WTC11 (cell line): ENCODE results near the gene PDE4B. TPM values are rescaled to one million over a fixed set of nuclear protein-coding genes. Genes with fewer than 3 reads are reported as not detected.

Experiments
- ATAC-seq: fragments of 200-7000 bp; cut with Tn5 transposase; 2 replicates; pipeline ENCODE4 v1.10.0; 2021; ENCODE audit warnings: mild to moderate bottlenecking, moderate library complexity
- CTCF ChIA-PET: fragments of 300-600 bp; sonication (Branson Sonifier 250); formaldehyde crosslinking; loops from one replicate; lab custom pipeline; 2021; ENCODE audit warnings: antibody characterized with exemption; lab: Charles Lee
- POLR2A ChIA-PET: fragments of 350-600 bp; sonication (Branson Sonifier 250); formaldehyde crosslinking; loops from one replicate; lab custom pipeline; 2021; ENCODE audit warnings: antibody characterized with exemption; lab: Charles Lee
- DNase-seq: peaks from one replicate; pipeline ENCODE4 v3.0.0; 2021; ENCODE audit warnings: low spot score
- H3K27ac Mint-ChIP-seq: 2 replicates; pipeline ENCODE4 v1.8.0; 2021; ENCODE audit warnings: mixed read lengths
- H3K27me3 Mint-ChIP-seq: 2 replicates; pipeline ENCODE4 v1.8.0; 2021; ENCODE audit warnings: low read depth, mild to moderate bottlenecking, moderate library complexity, mixed read lengths
- H3K36me3 Mint-ChIP-seq: 2 replicates; pipeline ENCODE4 v1.8.0; 2021; ENCODE audit warnings: mixed read lengths
- H3K4me1 Mint-ChIP-seq: 2 replicates; pipeline ENCODE4 v1.8.0; 2022; ENCODE audit warnings: mixed read lengths
- H3K4me3 Mint-ChIP-seq: 2 replicates; pipeline ENCODE4 v1.8.0; 2021; ENCODE audit warnings: mild to moderate bottlenecking, moderate library complexity, mixed read lengths
- H3K9me3 Mint-ChIP-seq: 2 replicates; pipeline ENCODE4 v1.8.0; 2021; ENCODE audit warnings: mixed read lengths
- HMGXB4 ChIP-seq: sonication (generic); formaldehyde crosslinking; IDR thresholded peaks from 2 replicates; pipeline ENCODE4 v1.8.1; 2023; ENCODE audit warnings: mild to moderate bottlenecking, moderate library complexity, missing genetic modification reagents
- JAZF1 ChIP-seq: fragments of 250-450 bp; sonication (Bioruptor Pico); IDR thresholded peaks from 2 replicates; pipeline ENCODE4 v1.9.0; 2021; ENCODE audit warnings: moderate library complexity, mild to moderate bottlenecking, inconsistent platforms
- NFE2L1 ChIP-seq: sonication (generic); formaldehyde crosslinking; IDR thresholded peaks from 2 replicates; pipeline ENCODE4 v1.8.1; 2023; ENCODE audit warnings: missing genetic modification reagents
- NR1H2 ChIP-seq: sonication (generic); formaldehyde crosslinking; IDR thresholded peaks from 2 replicates; pipeline ENCODE4 v1.9.0; 2021; ENCODE audit warnings: mild to moderate bottlenecking, moderate library complexity, missing genetic modification reagents
- OVOL2 ChIP-seq: fragments of 250-450 bp; sonication (Bioruptor Pico); IDR thresholded peaks from 2 replicates; pipeline ENCODE4 v1.9.0; 2021; ENCODE audit warnings: mild to moderate bottlenecking, borderline replicate concordance
- PREB ChIP-seq: sonication (generic); formaldehyde crosslinking; IDR thresholded peaks from 2 replicates; pipeline ENCODE4 v1.8.1; 2022; ENCODE audit warnings: mild to moderate bottlenecking, missing genetic modification reagents, moderate library complexity, borderline replicate concordance
- SMAD3 ChIP-seq: sonication (generic); formaldehyde crosslinking; IDR thresholded peaks from 2 replicates; pipeline ENCODE4 v1.8.0; 2022; ENCODE audit warnings: missing genetic modification reagents, mild to moderate bottlenecking, borderline replicate concordance
- SP1 ChIP-seq: sonication (generic); formaldehyde crosslinking; conservative IDR thresholded peaks from 2 replicates; pipeline ENCODE4 v1.8.1; 2022; ENCODE audit warnings: missing genetic modification reagents
- STAT6 ChIP-seq: sonication (generic); formaldehyde crosslinking; conservative IDR thresholded peaks from 2 replicates; pipeline ENCODE4 v1.8.1; 2023; ENCODE audit warnings: mild to moderate bottlenecking, low read depth, missing genetic modification reagents, moderate library complexity
- TCF7 ChIP-seq: sonication (generic); formaldehyde crosslinking; IDR thresholded peaks from 2 replicates; pipeline ENCODE4 v1.8.0; 2022; ENCODE audit warnings: mild to moderate bottlenecking, low read depth, missing genetic modification reagents, moderate library complexity
- TEAD4 ChIP-seq: sonication (generic); formaldehyde crosslinking; IDR thresholded peaks from 2 replicates; pipeline ENCODE4 v1.8.0; 2022; ENCODE audit warnings: mild to moderate bottlenecking, missing genetic modification reagents
- ZNF121 ChIP-seq: sonication (generic); formaldehyde crosslinking; IDR thresholded peaks from 2 replicates; pipeline ENCODE4 v1.8.0; 2023; ENCODE audit warnings: missing genetic modification reagents
- ZNF138 ChIP-seq: sonication (generic); formaldehyde crosslinking; conservative IDR thresholded peaks from 2 replicates; pipeline ENCODE4 v1.8.1; 2022; ENCODE audit warnings: mild to moderate bottlenecking, moderate library complexity, missing genetic modification reagents
- ZNF281 ChIP-seq: sonication (generic); formaldehyde crosslinking; IDR thresholded peaks from 2 replicates; pipeline ENCODE4 v1.8.0; 2023; ENCODE audit warnings: mild to moderate bottlenecking, missing genetic modification reagents
- ZNF423 ChIP-seq: fragments of 250-450 bp; sonication (Bioruptor Pico); IDR thresholded peaks from 2 replicates; pipeline ENCODE4 v2.1.2; 2022; ENCODE audit warnings: mild to moderate bottlenecking, moderate library complexity
- ZNF512 ChIP-seq: sonication (generic); formaldehyde crosslinking; IDR thresholded peaks from 2 replicates; pipeline ENCODE4 v1.8.1; 2022; ENCODE audit warnings: missing genetic modification reagents, borderline replicate concordance
- ZSCAN18 ChIP-seq: fragments of 250-450 bp; sonication (Bioruptor Pico); IDR thresholded peaks from 2 replicates; pipeline ENCODE4 v2.1.2; 2022; ENCODE audit warnings: mild to moderate bottlenecking, moderate library complexity
- total RNA-seq: library from RNA; stranded (reverse); gene quantifications from 3 replicates; pipeline ENCODE4 v1.2.3, GENCODE V29; 2021

The PDE4B gene
- total RNA-seq, 1 experiment from 2014 or later: 8.0 TPM

- no peak for TF ChIP-seq ZNF281 (CRISPR knock-in tag)
- no peak for TF ChIP-seq HMGXB4 (CRISPR knock-in tag)
- TF ChIP-seq ZNF423: no peak
- TF ChIP-seq, all 79 proteins: peak for 0
Measured at GRCh38 chr1:65744731-65745130, 48.0 kb upstream of the PDE4B start (continued).

GRCh38 chr1:65751961-65752360 is 40.7 kb upstream of the PDE4B start:
- H3K27me3 Mint-ChIP-seq: peaks cover 3% of the 10 kb centered on the region; the same call in 1 of the 2 replicates
- no peak for TF ChIP-seq NFE2L1
- no peak for TF ChIP-seq NR1H2
- TF ChIP-seq ZNF121 (CRISPR knock-in tag): no peak
- no peak for TF ChIP-seq PREB (CRISPR knock-in tag)
- TF ChIP-seq ZNF138: no peak
- no peak for TF ChIP-seq SP1 (CRISPR knock-in tag)
- TF ChIP-seq TEAD4 (CRISPR knock-in tag): no peak
- TF ChIP-seq TCF7 (CRISPR knock-in tag): no peak
- no peak for TF ChIP-seq OVOL2 (CRISPR knock-in tag)
- TF ChIP-seq STAT6 (CRISPR knock-in tag): no peak
- no peak for TF ChIP-seq ZNF512 (CRISPR knock-in tag)
- no peak for TF ChIP-seq JAZF1 (CRISPR knock-in tag)
- TF ChIP-seq ZSCAN18 (CRISPR knock-in tag): no peak
- no peak for TF ChIP-seq SMAD3
- no peak for TF ChIP-seq ZNF423
- ATAC-seq (no peak; the same call in 1 of the 2 replicates), DNase-seq (no peak)
- ChIA-PET CTCF (no interaction called here), POLR2A (no interaction called here)
- no peaks in the 10 kb centered on the region for H3K36me3 Mint-ChIP-seq
- peaks cover 1% of the 10 kb centered on the region for H3K9me3 Mint-ChIP-seq
- H3K4me1 Mint-ChIP-seq: no peaks in the 10 kb centered on the region
- no peak overlapping the region for H3K27ac Mint-ChIP-seq
- H3K4me3 Mint-ChIP-seq: no peak overlapping the region
